ENCODE results near the gene SLCO1B1. TPM values are rescaled to one million over a fixed set of nuclear protein-coding genes. Genes with fewer than 3 reads are reported as not detected.

The SLCO1B1 gene
- total and polyA plus RNA-seq, 4 donors = 118 to 218 (median 145) TPM

DNA sequence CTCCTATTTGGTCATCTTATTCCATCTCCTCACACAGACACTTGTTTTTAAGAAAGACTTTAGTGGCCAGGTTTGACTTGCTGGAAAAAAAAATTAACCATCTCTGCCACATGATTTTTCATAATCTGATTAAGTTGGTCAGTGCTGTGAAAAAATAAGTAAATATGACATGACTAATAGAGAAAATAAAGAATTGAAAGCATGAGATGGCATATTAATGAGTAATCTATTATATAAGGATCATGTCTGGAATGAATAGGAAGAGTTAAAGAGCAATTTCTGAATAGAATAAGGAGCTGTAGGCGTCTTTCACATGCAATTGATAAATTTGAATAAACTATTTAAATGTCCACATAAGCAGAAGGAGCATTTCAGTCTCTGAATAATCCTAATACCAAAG, 12.2 kb upstream of the SLCO1B1 start (continued):
- TF ChIP-seq REST (IDR thresholded peaks at IDR 0.05) = no peak
- TF ChIP-seq, protein P1, sequence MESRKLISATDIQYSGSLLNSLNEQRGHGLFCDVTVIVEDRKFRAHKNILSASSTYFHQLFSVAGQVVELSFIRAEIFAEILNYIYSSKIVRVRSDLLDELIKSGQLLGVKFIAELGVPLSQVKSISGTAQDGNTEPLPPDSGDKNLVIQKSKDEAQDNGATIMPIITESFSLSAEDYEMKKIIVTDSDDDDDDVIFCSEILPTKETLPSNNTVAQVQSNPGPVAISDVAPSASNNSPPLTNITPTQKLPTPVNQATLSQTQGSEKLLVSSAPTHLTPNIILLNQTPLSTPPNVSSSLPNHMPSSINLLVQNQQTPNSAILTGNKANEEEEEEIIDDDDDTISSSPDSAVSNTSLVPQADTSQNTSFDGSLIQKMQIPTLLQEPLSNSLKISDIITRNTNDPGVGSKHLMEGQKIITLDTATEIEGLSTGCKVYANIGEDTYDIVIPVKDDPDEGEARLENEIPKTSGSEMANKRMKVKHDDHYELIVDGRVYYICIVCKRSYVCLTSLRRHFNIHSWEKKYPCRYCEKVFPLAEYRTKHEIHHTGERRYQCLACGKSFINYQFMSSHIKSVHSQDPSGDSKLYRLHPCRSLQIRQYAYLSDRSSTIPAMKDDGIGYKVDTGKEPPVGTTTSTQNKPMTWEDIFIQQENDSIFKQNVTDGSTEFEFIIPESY (IDR thresholded peaks at IDR 0.05) = no peak

- no peak overlapping the region for H3K9ac ChIP-seq (ENCODE audit: low read depth in 1 of 2, low read length in 2 of 2)
- H3K27ac ChIP-seq (ENCODE audit: low read depth in 1 of 2, low read length in 2 of 2) = peak overlapping the region; percentile 52 to 57
- H3K27me3 ChIP-seq (ENCODE audit: control insufficient read depth in 4 of 4, insufficient read depth in 4 of 4, low read length in 3 of 4) = no peaks in the 10 kb centered on the region
- 30% methylated on average over 3 of the region's 3 CpGs for WGBS
- no peak overlapping the region for H3K4me3 ChIP-seq (ENCODE audit: low read depth in 1 of 3, low read length in 3 of 3)
- peaks cover 0 to 11% (median 4%) of the 10 kb centered on the region in 4 donors for H3K4me1 ChIP-seq (ENCODE audit: control insufficient read depth in 4 of 4, insufficient read depth in 4 of 4, low read length in 3 of 4)
- no peak for DNase-seq (ENCODE audit: low spot score)
- H3K9me3 ChIP-seq (ENCODE audit: control insufficient read depth in 4 of 4, low read length in 3 of 4) = no peaks in the 10 kb centered on the region
- no peaks in the 10 kb centered on the region for H3K36me3 ChIP-seq (ENCODE audit: control insufficient read depth in 4 of 4, insufficient read depth in 3 of 4, low read depth in 1 of 4, low read length in 3 of 4)
- TF ChIP-seq FOXA1 (IDR thresholded peaks at IDR 0.05) (no peak), SP1 (IDR thresholded peaks at IDR 0.05) (peak; percentile 75), FOXA2 (IDR thresholded peaks at IDR 0.05) (no peak), RXRA (IDR thresholded peaks at IDR 0.05) (peak; percentile 59 to 89), NR2F2 (IDR thresholded peaks at IDR 0.05) (peak; percentile 36), MAX (IDR thresholded peaks at IDR 0.05) (peak; percentile 82), HNF4G (IDR thresholded peaks at IDR 0.05) (peak; percentile 33), HNF4A (conservative IDR thresholded peaks at IDR 0.05) (peak; percentile 69 to 87), GABPA (IDR thresholded peaks at IDR 0.05 in 1 of 2, conservative IDR thresholded peaks at IDR 0.05 in 1 of 2) (peak in 1 of 2 donors; percentile 21), TAF1 (conservative IDR thresholded peaks at IDR 0.05) (no peak), RAD21 (IDR thresholded peaks at IDR 0.05) (peak; percentile 29 to 30), EGR1 (IDR thresholded peaks at IDR 0.05; ENCODE audit: low read depth in 2 of 2) (peak in 1 of 2 donors; percentile 90), YY1 (IDR thresholded peaks at IDR 0.05) (peak; percentile 73), REST (IDR thresholded peaks at IDR 0.05) (peak; percentile 45), JUND (IDR thresholded peaks at IDR 0.05) (peak; percentile 74 to 79)
- TF ChIP-seq, protein P2, sequence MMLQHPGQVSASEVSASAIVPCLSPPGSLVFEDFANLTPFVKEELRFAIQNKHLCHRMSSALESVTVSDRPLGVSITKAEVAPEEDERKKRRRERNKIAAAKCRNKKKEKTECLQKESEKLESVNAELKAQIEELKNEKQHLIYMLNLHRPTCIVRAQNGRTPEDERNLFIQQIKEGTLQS (IDR thresholded peaks at IDR 0.05) = peak; percentile 88
- TF ChIP-seq, protein P1 (IDR thresholded peaks at IDR 0.05) = peak; percentile 93
- TF ChIP-seq, protein P3, sequence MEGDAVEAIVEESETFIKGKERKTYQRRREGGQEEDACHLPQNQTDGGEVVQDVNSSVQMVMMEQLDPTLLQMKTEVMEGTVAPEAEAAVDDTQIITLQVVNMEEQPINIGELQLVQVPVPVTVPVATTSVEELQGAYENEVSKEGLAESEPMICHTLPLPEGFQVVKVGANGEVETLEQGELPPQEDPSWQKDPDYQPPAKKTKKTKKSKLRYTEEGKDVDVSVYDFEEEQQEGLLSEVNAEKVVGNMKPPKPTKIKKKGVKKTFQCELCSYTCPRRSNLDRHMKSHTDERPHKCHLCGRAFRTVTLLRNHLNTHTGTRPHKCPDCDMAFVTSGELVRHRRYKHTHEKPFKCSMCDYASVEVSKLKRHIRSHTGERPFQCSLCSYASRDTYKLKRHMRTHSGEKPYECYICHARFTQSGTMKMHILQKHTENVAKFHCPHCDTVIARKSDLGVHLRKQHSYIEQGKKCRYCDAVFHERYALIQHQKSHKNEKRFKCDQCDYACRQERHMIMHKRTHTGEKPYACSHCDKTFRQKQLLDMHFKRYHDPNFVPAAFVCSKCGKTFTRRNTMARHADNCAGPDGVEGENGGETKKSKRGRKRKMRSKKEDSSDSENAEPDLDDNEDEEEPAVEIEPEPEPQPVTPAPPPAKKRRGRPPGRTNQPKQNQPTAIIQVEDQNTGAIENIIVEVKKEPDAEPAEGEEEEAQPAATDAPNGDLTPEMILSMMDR (IDR thresholded peaks at IDR 0.05; ENCODE audit: low read depth, low read length, missing input control) = no peak
Measured at GRCh38 chr12:21129351-21129750, 1.6 kb upstream of the SLCO1B1 start.
